Stimulated activated effector memory CD8-positive, alpha-beta T cell treated with anti-CD3 and anti-CD28 coated beads, Interleukin-12 subunit alpha, Interleukin-12 subunit beta, amount 100 ng/mL, for 72 hours (primary cell): ENCODE data around the gene SPECC1L.
A peak's percentile ranks its signal among the peaks of the same experiment; 100 is the strongest.
"Not testable (repeated sequence)": the region's sequence is repeated elsewhere in the genome, so short reads cannot be mapped to it uniquely, and the experiment has no call there.

Experiments
- ATAC-seq: fragments of 150-1000 bp; cut with Tn5 transposase; 2 replicates; pipeline ENCODE4 v1.10.0; 2021
- DNase-seq, 2 donors: peaks; one replicate each; pipeline ENCODE4 v3.0.0; 2021 to 2022; ENCODE audit warnings: low spot score in 2 of 2
- H3K27ac Mint-ChIP-seq: one replicate; pipeline ENCODE4 v1.8.0; 2022; ENCODE audit warnings: mild to moderate bottlenecking, mixed read lengths
- H3K36me3 Mint-ChIP-seq: one replicate; pipeline ENCODE4 v1.8.0; 2022; ENCODE audit warnings: mild to moderate bottlenecking, mixed read lengths
- H3K4me1 Mint-ChIP-seq: one replicate; pipeline ENCODE4 v1.8.0; 2022; ENCODE audit warnings: mixed read lengths
- H3K4me3 Mint-ChIP-seq: one replicate; pipeline ENCODE4 v1.8.0; 2022; ENCODE audit warnings: mild to moderate bottlenecking, mixed read lengths
- H3K9me3 Mint-ChIP-seq: one replicate; pipeline ENCODE4 v1.8.0; 2022; ENCODE audit warnings: mixed read lengths

Gene SPECC1L

GRCh38 chr22:24317511-24317910 lies 46.9 kb downstream of the SPECC1L start:
- Mint-ChIP-seq H3K4me1 (peaks cover 15% of the 10 kb centered on the region), H3K36me3 (peaks cover 77% of the 10 kb centered on the region)

GRCh38 chr22:24319451-24319850 lies 48.8 kb downstream of the SPECC1L start:
- no peak for DNase-seq
- Mint-ChIP-seq H3K4me1 (peaks cover 15% of the 10 kb centered on the region), H3K4me3 (no peak overlapping the region), H3K9me3 (no peaks in the 10 kb centered on the region), H3K36me3 (peaks cover 74% of the 10 kb centered on the region), H3K27ac (peak overlapping the region; percentile 11)
- no peak for ATAC-seq

More at GRCh38 chr22:24317511-24317910, 46.9 kb downstream of the SPECC1L start:
- not testable (repeated sequence) for H3K9me3 Mint-ChIP-seq, ATAC-seq, H3K27ac Mint-ChIP-seq, DNase-seq, H3K4me3 Mint-ChIP-seq

- no peak for DNase-seq
- Mint-ChIP-seq H3K27ac (peak overlapping the region; percentile 29), H3K4me3 (no peak overlapping the region), H3K4me1 (peaks cover 15% of the 10 kb centered on the region), H3K9me3 (no peaks in the 10 kb centered on the region), H3K36me3 (peaks cover 84% of the 10 kb centered on the region)
- ATAC-seq, result no peak
Observed at GRCh38 chr22:24321999-24322398, 51.4 kb downstream of the SPECC1L start.

GRCh38 chr22:24322522-24322921 lies 51.9 kb downstream of the SPECC1L start:
- Mint-ChIP-seq H3K36me3 (peaks cover 89% of the 10 kb centered on the region), H3K27ac (no peak overlapping the region), H3K4me1 (peaks cover 15% of the 10 kb centered on the region), H3K4me3 (no peak overlapping the region), H3K9me3 (no peaks in the 10 kb centered on the region)
- no peak for DNase-seq
- ATAC-seq, result no peak

- no peak overlapping the region for H3K4me3 Mint-ChIP-seq
- H3K9me3 Mint-ChIP-seq, result no peaks in the 10 kb centered on the region
- H3K4me1 Mint-ChIP-seq, result peaks cover 15% of the 10 kb centered on the region
- peaks cover 89% of the 10 kb centered on the region for H3K36me3 Mint-ChIP-seq
- no peak overlapping the region for H3K27ac Mint-ChIP-seq
- DNase-seq, result no peak
- no peak for ATAC-seq
Observed at GRCh38 chr22:24323233-24323632, 52.6 kb downstream of the SPECC1L start.

GRCh38 chr22:24323695-24324094 lies 53.1 kb downstream of the SPECC1L start:
- Mint-ChIP-seq H3K27ac (no peak overlapping the region), H3K36me3 (peaks cover 89% of the 10 kb centered on the region), H3K9me3 (no peaks in the 10 kb centered on the region), H3K4me1 (peaks cover 15% of the 10 kb centered on the region), H3K4me3 (no peak overlapping the region)
- ATAC-seq (no peak), DNase-seq (no peak)

GRCh38 chr22:24324137-24324536 lies 53.5 kb downstream of the SPECC1L start:
- Mint-ChIP-seq H3K4me3 (no peak overlapping the region), H3K9me3 (no peaks in the 10 kb centered on the region), H3K36me3 (peaks cover 89% of the 10 kb centered on the region), H3K4me1 (peaks cover 15% of the 10 kb centered on the region), H3K27ac (peak overlapping the region; percentile 29)
- ATAC-seq (no peak), DNase-seq (no peak)

- H3K36me3 Mint-ChIP-seq, result peaks cover 92% of the 10 kb centered on the region
- no peak overlapping the region for H3K4me3 Mint-ChIP-seq
Observed at GRCh38 chr22:24325105-24325757, 54.6 kb downstream of the SPECC1L start.

GRCh38 chr22:24326266-24326665 lies 55.6 kb downstream of the SPECC1L start:
- peaks cover 96% of the 10 kb centered on the region for H3K36me3 Mint-ChIP-seq
- no peak overlapping the region for H3K27ac Mint-ChIP-seq
- DNase-seq, result no peak

More at GRCh38 chr22:24325105-24325757, 54.6 kb downstream of the SPECC1L start:
- Mint-ChIP-seq H3K27ac (no peak overlapping the region), H3K9me3 (no peaks in the 10 kb centered on the region), H3K4me1 (peaks cover 15% of the 10 kb centered on the region)
- ATAC-seq (peak; percentile 90), DNase-seq (no peak)

GRCh38 chr22:24327832-24328231 lies 57.2 kb downstream of the SPECC1L start:
- Mint-ChIP-seq H3K4me3 (no peak overlapping the region), H3K27ac (no peak overlapping the region), H3K9me3 (no peaks in the 10 kb centered on the region), H3K36me3 (peaks cover 97% of the 10 kb centered on the region), H3K4me1 (peaks cover 10% of the 10 kb centered on the region)
- no peak for ATAC-seq
- no peak for DNase-seq

More at GRCh38 chr22:24326266-24326665, 55.6 kb downstream of the SPECC1L start:
- Mint-ChIP-seq H3K4me3 (no peak overlapping the region), H3K4me1 (peaks cover 15% of the 10 kb centered on the region), H3K9me3 (no peaks in the 10 kb centered on the region)
- no peak for ATAC-seq

- no peak for DNase-seq
- H3K9me3 Mint-ChIP-seq, result no peaks in the 10 kb centered on the region
- peaks cover 97% of the 10 kb centered on the region for H3K36me3 Mint-ChIP-seq
- no peak for ATAC-seq
- H3K4me3 Mint-ChIP-seq, result no peak overlapping the region
- H3K4me1 Mint-ChIP-seq, result peaks cover 10% of the 10 kb centered on the region
- peak overlapping the region; percentile 4 for H3K27ac Mint-ChIP-seq
Observed at GRCh38 chr22:24329453-24329852, 58.8 kb downstream of the SPECC1L start.

- ATAC-seq (no peak), DNase-seq (no peak)
- H3K27ac Mint-ChIP-seq, result no peak overlapping the region
- no peak overlapping the region for H3K4me3 Mint-ChIP-seq
- peaks cover 96% of the 10 kb centered on the region for H3K36me3 Mint-ChIP-seq
- peaks cover 10% of the 10 kb centered on the region for H3K4me1 Mint-ChIP-seq
- no peaks in the 10 kb centered on the region for H3K9me3 Mint-ChIP-seq
Observed at GRCh38 chr22:24330636-24331035, 60.0 kb downstream of the SPECC1L start.

- peaks cover 85% of the 10 kb centered on the region for H3K36me3 Mint-ChIP-seq
Observed at GRCh38 chr22:24331468-24332440, 61.1 kb downstream of the SPECC1L start.

GRCh38 chr22:24333301-24333700 lies 62.7 kb downstream of the SPECC1L start:
- peaks cover 71% of the 10 kb centered on the region for H3K36me3 Mint-ChIP-seq
- H3K9me3 Mint-ChIP-seq, result no peaks in the 10 kb centered on the region
- ATAC-seq (no peak), DNase-seq (no peak)
- peaks cover 9% of the 10 kb centered on the region for H3K4me1 Mint-ChIP-seq
- no peak overlapping the region for H3K27ac Mint-ChIP-seq
- H3K4me3 Mint-ChIP-seq, result no peak overlapping the region

More at GRCh38 chr22:24331468-24332440, 61.1 kb downstream of the SPECC1L start:
- no peak overlapping the region for H3K4me3 Mint-ChIP-seq
- H3K9me3 Mint-ChIP-seq, result no peaks in the 10 kb centered on the region
- DNase-seq (no peak), ATAC-seq (no peak)
- no peak overlapping the region for H3K27ac Mint-ChIP-seq
- peaks cover 9% of the 10 kb centered on the region for H3K4me1 Mint-ChIP-seq

- Mint-ChIP-seq H3K4me3 (no peak overlapping the region), H3K36me3 (peaks cover 69% of the 10 kb centered on the region), H3K9me3 (no peaks in the 10 kb centered on the region), H3K27ac (no peak overlapping the region), H3K4me1 (peaks cover 9% of the 10 kb centered on the region)
- no peak for ATAC-seq
- DNase-seq, result no peak
Observed at GRCh38 chr22:24335496-24335895, 64.9 kb downstream of the SPECC1L start.
